NT2/D1 (cell line): ENCODE results near the gene SUZ12.

Experiments
- SUZ12 ChIP-seq: IDR thresholded peaks from 2 replicates; pipeline ENCODE4 v1.6.1; 2011; ENCODE audit not compliant: insufficient read length, insufficient read depth; ENCODE audit errors: extremely low read depth
- YY1 ChIP-seq: IDR thresholded peaks from 2 replicates; pipeline ENCODE4 v1.6.1; 2011; ENCODE audit not compliant: insufficient read length, insufficient read depth
- ZNF274 ChIP-seq: IDR thresholded peaks from 2 replicates; pipeline ENCODE4 v1.6.1; 2011; ENCODE audit warnings: mild to moderate bottlenecking, low read depth, low read length

DNA sequence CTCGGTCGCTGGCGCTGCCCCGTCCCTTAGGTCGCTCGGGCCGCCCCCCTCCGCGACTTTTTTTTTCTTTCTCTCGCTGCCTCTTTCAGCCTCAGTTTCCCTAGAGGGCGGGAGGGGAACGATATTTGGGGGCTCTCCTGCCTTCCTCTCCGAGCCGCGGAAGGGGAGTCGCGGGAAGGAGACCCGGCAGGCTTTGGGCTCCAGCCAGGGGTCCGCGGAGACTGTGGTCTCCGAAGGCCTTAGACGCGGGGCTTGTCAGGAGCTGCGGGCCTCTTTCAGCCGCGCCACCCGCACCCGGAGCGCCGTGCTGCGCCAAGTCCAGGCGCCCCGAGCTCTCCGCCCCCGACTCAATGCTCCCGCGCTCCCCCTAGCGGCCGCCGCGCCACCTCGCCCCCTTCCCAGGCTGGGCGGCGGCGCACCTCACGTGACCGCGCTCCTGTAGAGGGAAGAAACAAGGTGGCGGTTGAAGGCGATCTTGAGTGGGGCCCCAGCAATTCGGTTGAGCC is 70.2 kb downstream of the SUZ12 start, which contains the start of gene LRRC37B:
- TF ChIP-seq ZNF274 (no peak), YY1 (no peak), SUZ12 (no peak)
